HepG2 (cell line): Measurements from ENCODE around the gene SDE2. TPM values are rescaled to one million over a fixed set of nuclear protein-coding genes. Genes with fewer than 3 reads are reported as not detected.

Experiments
- ATAC-seq: fragments of 200-7000 bp; cut with Tn5 transposase; 3 replicates; pipeline ENCODE4 v1.9.1; 2020; ENCODE audit warnings: mild to moderate bottlenecking, moderate library complexity
- BruUV-seq: library from RNA; stranded (reverse); fragments of 400-500 nt; replicated peaks from 2 replicates; lab custom pipeline; 2021; lab: Mats Ljungman, UMichigan
- CTCF ChIA-PET: fragments of 300-600 bp; formaldehyde crosslinking; extraction: SDS; loops from one replicate; lab custom pipeline; 2021; ENCODE audit warnings: low total read pairs, inconsistent platforms, low intra/inter-chr PET ratio; lab: Yijun Ruan, JAX
- POLR2A ChIA-PET: fragments of 350-600 bp; sonication (Branson Sonifier 250); formaldehyde crosslinking; loops from one replicate; lab custom pipeline; 2020; ENCODE audit warnings: antibody characterized with exemption, inconsistent platforms; lab: Yijun Ruan, JAX
- DNase-seq: peaks from one replicate; pipeline ENCODE4 v3.0.0-alpha.2; 2015; ENCODE audit warnings: low spot score
- FAIRE-seq: peaks from 3 replicates; lab custom pipeline; 2011; peaks lifted over from hg19 to GRCh38; lab: Jason Lieb, UNC
- H2AFZ ChIP-seq: one replicate; pipeline ENCODE4 v1.6.1; 2011; ENCODE audit warnings: low read length, inconsistent platforms
- H3K27ac ChIP-seq: fragments of 300-600 bp; 3 replicates; pipeline ENCODE4 v1.8.0; 2011; ENCODE audit warnings: mixed run types, mild to moderate bottlenecking, mixed read lengths, low read length, inconsistent platforms; ENCODE audit not compliant: insufficient read depth; ENCODE audit errors: extremely low read length
- H3K27me3 ChIP-seq, 2 experiments: fragments of 200-600 bp in 1 of 2; 2 replicates in 1 of 2; 3 replicates in 1 of 2; pipeline versions ENCODE4 v1.6.0 to v1.8.0; 2011; ENCODE audit warnings: low read length in 2 of 2, mild to moderate bottlenecking in 2 of 2, moderate library complexity in 2 of 2, inconsistent platforms in 1 of 2; ENCODE audit not compliant: insufficient read depth in 2 of 2, control insufficient read depth in 1 of 2
- H3K36me3 ChIP-seq, 2 experiments: fragments of 200-600 bp in 1 of 2; replicated peaks in 1 of 2; 2 replicates in 1 of 2; 3 replicates in 1 of 2; pipeline versions ENCODE4 v1.5.1 to v1.8.0; 2011; ENCODE audit warnings: low read length in 2 of 2, inconsistent platforms in 1 of 2; ENCODE audit not compliant: insufficient read depth in 2 of 2, control insufficient read depth in 1 of 2
- H3K4me1 ChIP-seq: 2 replicates; pipeline ENCODE4 v1.5.1; 2012; ENCODE audit warnings: low read length, inconsistent platforms; ENCODE audit not compliant: insufficient read depth
- H3K4me2 ChIP-seq: 2 replicates; pipeline ENCODE4 v1.6.0; 2011; ENCODE audit warnings: low read depth, low read length, inconsistent platforms
- H3K4me3 ChIP-seq, 3 experiments: fragments of 200-600 bp in 1 of 3; sonication (generic), shearing (Covaris generic) in 1 of 3; replicated peaks in 1 of 3; 2 replicates each; pipeline ENCODE4 v1.5.1; 2011 to 2016; ENCODE audit warnings: low read length in 3 of 3, inconsistent platforms in 2 of 3, low read depth in 2 of 3, mild to moderate bottlenecking in 2 of 3, control low read depth in 1 of 3, mixed read lengths in 1 of 3; ENCODE audit not compliant: insufficient read depth in 1 of 3
- H3K79me2 ChIP-seq: one replicate; pipeline ENCODE4 v1.6.1; 2011; ENCODE audit warnings: low read length, inconsistent platforms; ENCODE audit not compliant: insufficient read depth
- H3K9ac ChIP-seq: 2 replicates; pipeline ENCODE4 v1.6.0; 2011; ENCODE audit warnings: mild to moderate bottlenecking, low read depth, low read length, inconsistent platforms; ENCODE audit not compliant: insufficient read depth
- H3K9me3 ChIP-seq: 2 replicates; pipeline ENCODE4 v1.5.1; 2012; ENCODE audit warnings: mild to moderate bottlenecking, low read length
- H4K20me1 ChIP-seq: 2 replicates; pipeline ENCODE4 v1.6.0; 2011; ENCODE audit warnings: inconsistent platforms, mild to moderate bottlenecking, low read length, moderate library complexity; ENCODE audit not compliant: insufficient read depth
- ATF4 ChIP-seq, 2 experiments: fragments of 450-650 bp in 1 of 2; sonication (generic) in 1 of 2; formaldehyde crosslinking; IDR thresholded peaks; 2 replicates each; pipeline versions ENCODE4 v1.5.0 to v1.8.0; 2020 to 2022; ENCODE audit warnings: mild to moderate bottlenecking in 1 of 2, missing genetic modification reagents in 1 of 2
- BCL3 ChIP-seq: sonication (generic); formaldehyde crosslinking; IDR thresholded peaks from 2 replicates; pipeline ENCODE4 v1.5.1; 2020; ENCODE audit warnings: mild to moderate bottlenecking, missing genetic modification reagents, moderate library complexity
- BORCS8-MEF2B ChIP-seq: sonication (generic); formaldehyde crosslinking; IDR thresholded peaks from 2 replicates; pipeline ENCODE4 v1.8.0; 2022; ENCODE audit warnings: mild to moderate bottlenecking, missing genetic modification reagents
- GATAD2A ChIP-seq: IDR thresholded peaks from 2 replicates; pipeline ENCODE4 v1.6.1; 2016
- IRF2 ChIP-seq: IDR thresholded peaks from 2 replicates; pipeline ENCODE4 v1.6.1; 2018; ENCODE audit warnings: missing genetic modification reagents, missing compliant biosample characterization
- KLF12 ChIP-seq: sonication (generic); formaldehyde crosslinking; IDR thresholded peaks from 2 replicates; pipeline ENCODE4 v1.4.0; 2020; ENCODE audit warnings: missing genetic modification reagents, borderline replicate concordance
- NPAS2 ChIP-seq: sonication (generic); formaldehyde crosslinking; IDR thresholded peaks from 2 replicates; pipeline ENCODE4 v1.8.0; 2022; ENCODE audit warnings: mild to moderate bottlenecking, missing genetic modification reagents, borderline replicate concordance
- PCBP2 ChIP-seq: fragments of 200-400 bp; formaldehyde crosslinking; optimal IDR thresholded peaks from 2 replicates; pipeline ENCODE3; 2018; ENCODE audit warnings: low read length, low read depth; ENCODE audit not compliant: poor library complexity, severe bottlenecking
- POGZ ChIP-seq: sonication (generic); formaldehyde crosslinking; IDR thresholded peaks from 2 replicates; pipeline ENCODE4 v1.4.0; 2020; ENCODE audit warnings: mild to moderate bottlenecking, missing genetic modification reagents
- SKI ChIP-seq: fragments of 450-650 bp; IDR thresholded peaks from one replicate; pipeline ENCODE4 v1.6.1; 2018; ENCODE audit warnings: mild to moderate bottlenecking; ENCODE audit not compliant: partially characterized antibody
- SOX13 ChIP-seq, 3 experiments: fragments of 450-650 bp in 1 of 3; sonication (generic) in 1 of 3; formaldehyde crosslinking in 1 of 3; IDR thresholded peaks in 2 of 3; conservative IDR thresholded peaks in 1 of 3; 2 replicates each; pipeline versions ENCODE4 v1.5.0 to v1.6.1; 2016 to 2020; ENCODE audit warnings: antibody characterized with exemption in 1 of 3, mild to moderate bottlenecking in 1 of 3, missing compliant biosample characterization in 1 of 3, missing genetic modification reagents in 1 of 3, moderate library complexity in 1 of 3
- SPEN ChIP-seq: sonication (generic); formaldehyde crosslinking; IDR thresholded peaks from 2 replicates; pipeline ENCODE4 v1.5.1; 2020; ENCODE audit warnings: low read depth, mild to moderate bottlenecking, missing genetic modification reagents
- SYNCRIP ChIP-seq: fragments of 200-400 bp; formaldehyde crosslinking; IDR thresholded peaks from 2 replicates; pipeline ENCODE4 v1.6.1; 2018; ENCODE audit warnings: mild to moderate bottlenecking, low read depth, low read length; ENCODE audit not compliant: insufficient read depth
- THYN1 ChIP-seq: sonication (generic); formaldehyde crosslinking; IDR thresholded peaks from 2 replicates; pipeline ENCODE4 v1.8.1; 2023; ENCODE audit warnings: low read depth, mild to moderate bottlenecking, moderate library complexity, missing genetic modification reagents, borderline replicate concordance
- ZBTB26 ChIP-seq: IDR thresholded peaks from 2 replicates; pipeline ENCODE4 v1.6.1; 2016; ENCODE audit warnings: missing compliant biosample characterization, missing genetic modification reagents, borderline replicate concordance
- ZSCAN30 ChIP-seq: sonication (generic); formaldehyde crosslinking; IDR thresholded peaks from 2 replicates; pipeline ENCODE4 v1.5.0; 2020; ENCODE audit warnings: mild to moderate bottlenecking, missing genetic modification reagents
- WGBS: methylation state at CpG from one replicate; pipeline ENCODE4 v1.1.6; 2017; ENCODE audit warnings: low lambda C conversion rate; 5-methylcytosine and 5-hydroxymethylcytosine counted together
- in situ Hi-C: cut with HindIII; loops from 2 replicates; pipeline ENCODE4 v1.10.0; 2017; ENCODE audit warnings: low pct_unique_long_range_greater_than_20kb; ENCODE audit not compliant: extremely low pct_ligation_motif_present
- intact Hi-C: fragments of 100-400 bp; cut with micrococcal nuclease; formaldehyde crosslinking; loops from one replicate; pipeline ENCODE4 v1.10.0; 2022; ENCODE audit not compliant: unreplicated experiment
- polyA plus RNA-seq, 8 experiments: library from polyadenylated mRNA; depleted of rRNA in 3 of 8; stranded (reverse) in 7 of 8; unstranded in 1 of 8; fragments of >200 nt; fragmentation: Illumina TruSeq in 4 of 8; extraction: Trizol in 4 of 8; gene quantifications; 2 replicates each; pipeline versions ENCODE4 v1.2.1 to v1.2.3, GENCODE V29; 2011 to 2016; ENCODE audit warnings: low read depth in 4 of 8, missing spikeins in 1 of 8, mixed read lengths in 1 of 8; ENCODE audit not compliant: insufficient read depth in 1 of 8
- total RNA-seq, 5 experiments: library from RNA; depleted of rRNA; stranded (reverse); fragments of >200 nt; fragmentation: Illumina TruSeq; extraction: Trizol; gene quantifications; 2 replicates each; pipeline ENCODE4 v1.2.3, GENCODE V29; 2016; ENCODE audit warnings: low read depth in 1 of 5

SDE2 gene
- total and polyA plus RNA-seq, 2 of the 13 experiments (the other 11 are each of a cell fraction or from before 2014, with no cell fraction given) = 10.8 to 19.6 TPM

GRCh38 chr1:226003502-226004170 lies 4.5 kb upstream of the SDE2 start:
- TF ChIP-seq PCBP2 (no peak), IRF2 (CRISPR knock-in tag) (no peak), SYNCRIP (no peak), SKI (no peak), THYN1 (CRISPR knock-in tag) (no peak), ZBTB26 (CRISPR knock-in tag) (no peak), BORCS8-MEF2B (CRISPR knock-in tag) (no peak), KLF12 (CRISPR knock-in tag) (no peak), ZSCAN30 (CRISPR knock-in tag) (no peak), SOX13 (IDR thresholded peaks at IDR 0.05) (no peak), SOX13 (CRISPR knock-in tag; conservative IDR thresholded peaks at IDR 0.05 in 1 of 2, IDR thresholded peaks at IDR 0.05 in 1 of 2) (no peak), NPAS2 (CRISPR knock-in tag) (no peak), ATF4 (CRISPR knock-in tag; IDR thresholded peaks at IDR 0.05) (no peak), BCL3 (no peak), GATAD2A (CRISPR knock-in tag) (no peak), SPEN (no peak), POGZ (CRISPR knock-in tag) (no peak)
- Histone ChIP-seq H3K27me3 (no peaks in the 10 kb centered on the region; a peak in 1 of 5 replicates), H3K4me3 (no peak overlapping the region), H3K9me3 (no peaks in the 10 kb centered on the region), H3K79me2 (peaks cover 5% of the 10 kb centered on the region), H3K36me3 (no peaks in the 10 kb centered on the region), H3K27ac (no peak overlapping the region), H2AFZ (no peak overlapping the region), H3K4me1 (peaks cover 30% of the 10 kb centered on the region), H4K20me1 (no peaks in the 10 kb centered on the region), H3K9ac (no peak overlapping the region), H3K4me2 (no peak overlapping the region)
- WGBS = 55% methylated on average over 3 of the region's 3 CpGs
- ChIA-PET CTCF (no interaction called here), POLR2A (no interaction called here)
- ATAC-seq = no peak
- intact Hi-C loops (no loop called here), in situ Hi-C loops (no loop called here)
- no peak for FAIRE-seq
- DNase-seq = no peak
- no TSS peak for BruUV-seq
